ENCODE results near the gene BBS5.

BBS5 gene

GRCh38 chr2:169509298-169509885 lies 30.1 kb downstream of the BBS5 start, which contains the start of gene KLHL41:
TSS of gene KLHL41 (plus strand) at chr2:169509702. CDS start at chr2:169509779, 77 bp downstream.
- no peak within 1 kb of the TSS for H3K4me2 ChIP-seq (ENCODE audit: low read depth, low read length, poor library complexity, severe bottlenecking)

GRCh38 chr2:169509955-169510354 lies 30.7 kb downstream of the BBS5 start:
- H3K9ac ChIP-seq (ENCODE audit: low read length), result no peak overlapping the region
- no peak overlapping the region for H2AFZ ChIP-seq (ENCODE audit: low read depth, low read length, severe bottlenecking)
- TF ChIP-seq, protein P1, sequence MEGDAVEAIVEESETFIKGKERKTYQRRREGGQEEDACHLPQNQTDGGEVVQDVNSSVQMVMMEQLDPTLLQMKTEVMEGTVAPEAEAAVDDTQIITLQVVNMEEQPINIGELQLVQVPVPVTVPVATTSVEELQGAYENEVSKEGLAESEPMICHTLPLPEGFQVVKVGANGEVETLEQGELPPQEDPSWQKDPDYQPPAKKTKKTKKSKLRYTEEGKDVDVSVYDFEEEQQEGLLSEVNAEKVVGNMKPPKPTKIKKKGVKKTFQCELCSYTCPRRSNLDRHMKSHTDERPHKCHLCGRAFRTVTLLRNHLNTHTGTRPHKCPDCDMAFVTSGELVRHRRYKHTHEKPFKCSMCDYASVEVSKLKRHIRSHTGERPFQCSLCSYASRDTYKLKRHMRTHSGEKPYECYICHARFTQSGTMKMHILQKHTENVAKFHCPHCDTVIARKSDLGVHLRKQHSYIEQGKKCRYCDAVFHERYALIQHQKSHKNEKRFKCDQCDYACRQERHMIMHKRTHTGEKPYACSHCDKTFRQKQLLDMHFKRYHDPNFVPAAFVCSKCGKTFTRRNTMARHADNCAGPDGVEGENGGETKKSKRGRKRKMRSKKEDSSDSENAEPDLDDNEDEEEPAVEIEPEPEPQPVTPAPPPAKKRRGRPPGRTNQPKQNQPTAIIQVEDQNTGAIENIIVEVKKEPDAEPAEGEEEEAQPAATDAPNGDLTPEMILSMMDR (IDR thresholded peaks at IDR 0.05; ENCODE audit: insufficient read depth, low read length, poor library complexity, severe bottlenecking), result no peak
- TF ChIP-seq EZH2phosphoT487 (conservative IDR thresholded peaks at IDR 0.05; ENCODE audit: low read length), result no peak
- H3K79me2 ChIP-seq (ENCODE audit: insufficient read depth, low read length), result no peaks in the 10 kb centered on the region
- H3K36me3 ChIP-seq (ENCODE audit: low read length), result no peaks in the 10 kb centered on the region; the same call in 1 of the 2 replicates
- H3K4me3 ChIP-seq (ENCODE audit: insufficient read depth, low read length, poor library complexity, severe bottlenecking), result no peak overlapping the region
- H4K20me1 ChIP-seq (ENCODE audit: low read depth, low read length), result no peaks in the 10 kb centered on the region
- no peaks in the 10 kb centered on the region for H3K27me3 ChIP-seq (ENCODE audit: low read length)
- no peak overlapping the region for H3K27ac ChIP-seq (ENCODE audit: low read depth, low read length)
- no peaks in the 10 kb centered on the region for H3F3A ChIP-seq (ENCODE audit: insufficient read depth)
- no peaks in the 10 kb centered on the region for H3K9me2 ChIP-seq (replicated peaks; ENCODE audit: insufficient read depth, low read length)
- H3K4me2 ChIP-seq (ENCODE audit: low read depth, low read length, poor library complexity, severe bottlenecking), result no peak overlapping the region
- H3K9me3 ChIP-seq (ENCODE audit: insufficient read depth, low read length), result no peaks in the 10 kb centered on the region

More at GRCh38 chr2:169509298-169509885, 30.1 kb downstream of the BBS5 start, which contains the start of gene KLHL41:
- no peak within 1 kb of the TSS for H3K9ac ChIP-seq (ENCODE audit: low read length)
- no peaks in the 10 kb centered on the region for H3K9me2 ChIP-seq (replicated peaks; ENCODE audit: insufficient read depth, low read length)
- H4K20me1 ChIP-seq (ENCODE audit: low read depth, low read length), result no peaks in the 10 kb centered on the region
- no peaks in the 10 kb centered on the region for H3K27me3 ChIP-seq (ENCODE audit: low read length)
- H3K4me3 ChIP-seq (ENCODE audit: insufficient read depth, low read length, poor library complexity, severe bottlenecking), result no peak within 1 kb of the TSS
- H3K36me3 ChIP-seq (ENCODE audit: low read length), result no peaks in the 10 kb centered on the region; the same call in 1 of the 2 replicates
- no peak for TF ChIP-seq EZH2phosphoT487 (conservative IDR thresholded peaks at IDR 0.05; ENCODE audit: low read length)
- TF ChIP-seq, protein P1 (IDR thresholded peaks at IDR 0.05; ENCODE audit: insufficient read depth, low read length, poor library complexity, severe bottlenecking), result no peak
- H3F3A ChIP-seq (ENCODE audit: insufficient read depth), result no peaks in the 10 kb centered on the region
- no peak within 1 kb of the TSS for H2AFZ ChIP-seq (ENCODE audit: low read depth, low read length, severe bottlenecking)
- H3K27ac ChIP-seq (ENCODE audit: low read depth, low read length), result no peak within 1 kb of the TSS
- no peaks in the 10 kb centered on the region for H3K79me2 ChIP-seq (ENCODE audit: insufficient read depth, low read length)
- no peaks in the 10 kb centered on the region for H3K9me3 ChIP-seq (ENCODE audit: insufficient read depth, low read length)

DNA sequence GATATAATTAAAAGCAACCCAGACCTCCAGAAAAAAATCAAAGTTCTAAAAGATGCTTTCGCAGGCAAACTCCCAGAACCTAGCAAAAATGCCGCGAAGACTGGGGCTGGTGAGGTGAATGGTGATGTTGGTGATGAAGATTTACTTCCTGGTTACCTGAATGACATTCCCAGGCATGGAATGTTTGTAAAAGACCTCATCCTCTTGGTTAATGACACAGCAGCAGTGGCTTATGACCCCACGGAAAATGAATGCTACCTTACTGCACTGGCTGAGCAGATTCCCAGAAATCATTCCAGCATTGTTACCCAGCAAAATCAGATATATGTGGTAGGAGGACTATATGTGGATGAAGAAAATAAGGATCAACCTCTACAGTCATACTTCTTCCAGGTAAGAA lies 31.2 kb downstream of the BBS5 start:
- Histone ChIP-seq H3K4me2 (ENCODE audit: low read depth, low read length, poor library complexity, severe bottlenecking) (no peak overlapping the region), H3K9ac (ENCODE audit: low read length) (no peak overlapping the region), H4K20me1 (ENCODE audit: low read depth, low read length) (no peaks in the 10 kb centered on the region), H3K4me3 (ENCODE audit: insufficient read depth, low read length, poor library complexity, severe bottlenecking) (no peak overlapping the region), H2AFZ (ENCODE audit: low read depth, low read length, severe bottlenecking) (no peak overlapping the region), H3K9me2 (replicated peaks; ENCODE audit: insufficient read depth, low read length) (no peaks in the 10 kb centered on the region), H3K36me3 (ENCODE audit: low read length) (no peaks in the 10 kb centered on the region; the same call in 1 of the 2 replicates), H3K9me3 (ENCODE audit: insufficient read depth, low read length) (no peaks in the 10 kb centered on the region), H3F3A (ENCODE audit: insufficient read depth) (no peaks in the 10 kb centered on the region), H3K27me3 (ENCODE audit: low read length) (no peaks in the 10 kb centered on the region), H3K79me2 (ENCODE audit: insufficient read depth, low read length) (no peaks in the 10 kb centered on the region), H3K27ac (ENCODE audit: low read depth, low read length) (no peak overlapping the region)
- no peak for TF ChIP-seq EZH2phosphoT487 (conservative IDR thresholded peaks at IDR 0.05; ENCODE audit: low read length)
- TF ChIP-seq, protein P1 (IDR thresholded peaks at IDR 0.05; ENCODE audit: insufficient read depth, low read length, poor library complexity, severe bottlenecking), result no peak

Measured in SU-DHL-6 (cell line).